ENCODE data around the gene DVL2. TPM values are rescaled to one million over a fixed set of nuclear protein-coding genes. Genes with fewer than 3 reads are reported as not detected.

DVL2 gene
- polyA plus RNA-seq (ENCODE audit: insufficient read length), result 52.5 TPM
- long read RNA-seq, donor 1, transcript DVL2-201 (15 exons, 3,018 nt), result major isoform, 7 of 18 reads
- long read RNA-seq, donor 1, partial matches to known transcripts, result 5 of 18 reads
- long read RNA-seq, donor 1, other reads (novel, unspliced or antisense), result 6 of 18 reads
- long read RNA-seq, donor 2, transcript DVL2-201 (15 exons, 3,018 nt), result major isoform, 5 of 10 reads
- long read RNA-seq, donor 2, partial matches to known transcripts, result 5 of 10 reads
- long read RNA-seq, donor 2, other reads (novel, unspliced or antisense), result 0 of 10 reads
- long read RNA-seq, donor 3, partial matches to known transcripts, result 6 of 14 reads
- long read RNA-seq, donor 3, other reads (novel, unspliced or antisense), result 5 of 14 reads
- long read RNA-seq, donor 4, result 0 reads
- long read RNA-seq, donor 5, transcript DVL2-201 (15 exons, 3,018 nt), result major isoform, 10 of 10 reads
- long read RNA-seq, donor 5, partial matches to known transcripts, result 0 of 10 reads
- long read RNA-seq, donor 5, other reads (novel, unspliced or antisense), result 0 of 10 reads
- long read RNA-seq, donor 6, transcript DVL2-201 (15 exons, 3,018 nt), result major isoform, 6 of 7 reads
- long read RNA-seq, donor 6, partial matches to known transcripts, result 0 of 7 reads
- long read RNA-seq, donor 6, other reads (novel, unspliced or antisense), result 0 of 7 reads
- long read RNA-seq, donor 7, transcript DVL2-201 (15 exons, 3,018 nt), result major isoform, 12 of 27 reads
- long read RNA-seq, donor 7, partial matches to known transcripts, result 6 of 27 reads
- long read RNA-seq, donor 7, other reads (novel, unspliced or antisense), result 7 of 27 reads
- long read RNA-seq, donor 8, partial matches to known transcripts, result 0 of 3 reads
- long read RNA-seq, donor 8, other reads (novel, unspliced or antisense), result 0 of 3 reads

GRCh38 chr17:7234083-7234951 lies at the start of gene DVL2:
DVL2 (minus strand) TSS chr17:7234517; CDS start chr17:7234262, 255 bp downstream.
- peak; percentile 94 for DNase-seq

- DNase-seq, result no peak
These were observed 49.3 kb upstream of the DVL2 start for GRCh38 chr17:7283471-7284216.

GRCh38 chr17:7282752-7283321 lies 48.5 kb upstream of the DVL2 start:
- no peak for DNase-seq

- DNase-seq, result peak; percentile 53
These were observed 47.8 kb upstream of the DVL2 start for GRCh38 chr17:7281953-7282751.

- DNase-seq, result peak; percentile 97
These were observed 47.0 kb upstream of the DVL2 start, which contains the start of gene SLC2A4 for GRCh38 chr17:7281074-7281952. SLC2A4 (plus strand) TSS chr17:7281718; CDS start chr17:7281935, 217 bp downstream.

GRCh38 chr17:7280519-7281073 lies 46.3 kb upstream of the DVL2 start:
- DNase-seq, result peak; percentile 80

- no peak for DNase-seq
These were observed 45.1 kb upstream of the DVL2 start for GRCh38 chr17:7279448-7279847.

- no peak for DNase-seq
These were observed 32.5 kb upstream of the DVL2 start for GRCh38 chr17:7266784-7267183.

GRCh38 chr17:7263801-7264078 lies 29.4 kb upstream of the DVL2 start:
- DNase-seq, result no peak

- DNase-seq, result no peak
These were observed 28.9 kb upstream of the DVL2 start for GRCh38 chr17:7262935-7263800.

GRCh38 chr17:7262192-7262934 lies 28.0 kb upstream of the DVL2 start, which contains the start of gene CLDN7:
CLDN7 (minus strand) TSS chr17:7262478; CDS start chr17:7262043, 435 bp downstream.
- no peak for DNase-seq

- no peak for DNase-seq
These were observed 27.3 kb upstream of the DVL2 start for GRCh38 chr17:7261379-7262191.

- DNase-seq, result no peak
These were observed 26.5 kb upstream of the DVL2 start for GRCh38 chr17:7260651-7261378.

- no peak for DNase-seq
These were observed 25.8 kb upstream of the DVL2 start for GRCh38 chr17:7260151-7260550.

GRCh38 chr17:7259555-7259889 lies 25.2 kb upstream of the DVL2 start:
- DNase-seq, result no peak

Measured in left kidney (tissue), 8 donors.